ENCODE data around the gene PDCD1LG2.

The PDCD1LG2 gene

DNA sequence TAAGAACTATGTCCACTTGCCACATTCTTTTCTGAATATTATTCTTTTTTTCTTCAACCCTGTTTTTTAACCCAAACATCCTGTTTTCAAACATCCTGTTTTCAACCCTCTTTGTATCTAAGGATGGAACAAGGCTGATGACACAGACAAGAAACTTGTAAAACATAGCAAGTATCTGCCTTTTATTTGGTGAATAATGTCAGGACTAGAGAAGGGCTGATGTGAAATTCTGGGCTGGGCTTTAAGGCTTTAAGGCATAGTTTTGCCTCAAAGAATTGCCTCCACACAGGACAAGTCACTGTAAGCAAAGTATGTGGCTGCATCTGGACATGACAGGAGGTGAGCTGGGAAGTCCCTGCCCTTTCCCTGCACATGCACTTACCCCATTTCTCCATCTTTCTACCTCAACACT, 76.1 kb downstream of the PDCD1LG2 start:
- H3K27ac ChIP-seq (ENCODE audit: low read depth, low read length): peak overlapping the region; percentile 64
- H3K4me1 ChIP-seq (ENCODE audit: control insufficient read depth, insufficient read depth, low read length, unreplicated experiment): peaks cover 27% of the 10 kb centered on the region
- no peak overlapping the region for H3K4me3 ChIP-seq (ENCODE audit: low read depth, low read length)
- no peaks in the 10 kb centered on the region for H3K36me3 ChIP-seq (ENCODE audit: insufficient read depth, low read length)
- peak overlapping the region; percentile 45 for H2AFZ ChIP-seq (ENCODE audit: low read length, unreplicated experiment)
- no peaks in the 10 kb centered on the region for H3K27me3 ChIP-seq (ENCODE audit: insufficient read depth, low read length)
- no peaks in the 10 kb centered on the region for H3K79me2 ChIP-seq (ENCODE audit: control insufficient read depth, insufficient read depth, low read length, unreplicated experiment)

DNA sequence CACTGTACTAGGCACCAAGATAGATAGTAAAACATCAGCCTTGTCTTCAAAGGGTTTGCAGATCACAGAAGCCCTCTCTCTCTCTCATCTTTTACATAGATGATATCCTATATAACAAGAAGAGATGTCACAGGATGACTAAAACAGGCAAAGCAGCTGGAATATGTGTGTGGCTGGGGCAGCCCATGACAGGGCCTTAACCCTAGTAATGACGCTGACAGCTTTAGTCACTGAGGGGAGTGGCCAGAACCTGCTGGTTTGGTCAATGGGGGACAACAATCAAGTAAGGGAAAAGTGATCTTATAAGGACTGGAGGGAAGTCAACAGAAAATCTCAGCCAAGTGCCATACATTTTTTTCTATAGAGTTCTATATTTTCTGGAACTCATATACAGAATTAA, 76.7 kb downstream of the PDCD1LG2 start:
- H3K4me3 ChIP-seq (ENCODE audit: low read depth, low read length): no peak overlapping the region
- no peaks in the 10 kb centered on the region for H3K27me3 ChIP-seq (ENCODE audit: insufficient read depth, low read length)
- H3K79me2 ChIP-seq (ENCODE audit: control insufficient read depth, insufficient read depth, low read length, unreplicated experiment): no peaks in the 10 kb centered on the region
- H2AFZ ChIP-seq (ENCODE audit: low read length, unreplicated experiment): no peak overlapping the region
- peak overlapping the region; percentile 64 for H3K27ac ChIP-seq (ENCODE audit: low read depth, low read length)
- H3K4me1 ChIP-seq (ENCODE audit: control insufficient read depth, insufficient read depth, low read length, unreplicated experiment): peaks cover 27% of the 10 kb centered on the region
- H3K36me3 ChIP-seq (ENCODE audit: insufficient read depth, low read length): no peaks in the 10 kb centered on the region

DNA sequence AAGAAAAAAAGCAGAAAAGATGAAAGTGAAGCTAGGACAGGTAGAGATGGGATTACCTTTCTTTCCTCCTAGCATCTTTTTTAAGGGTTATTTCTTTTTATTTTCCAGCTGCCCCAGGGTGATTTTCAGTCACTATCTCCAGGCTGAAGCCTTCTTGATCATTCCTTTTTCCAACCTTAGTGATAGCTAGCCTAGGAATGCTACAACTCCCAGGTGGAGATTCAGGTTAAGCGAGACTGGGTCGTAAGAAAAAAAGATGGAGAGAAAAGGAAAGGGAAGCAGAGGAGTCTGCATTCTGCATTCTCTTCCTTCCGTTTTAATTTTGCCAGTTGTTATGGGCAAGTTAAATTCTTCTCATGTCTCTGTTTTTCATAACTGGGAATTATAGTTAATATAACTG, 81.9 kb downstream of the PDCD1LG2 start:
- H3K36me3 ChIP-seq (ENCODE audit: insufficient read depth, low read length): no peaks in the 10 kb centered on the region
- H3K27me3 ChIP-seq (ENCODE audit: insufficient read depth, low read length): no peaks in the 10 kb centered on the region
- no peaks in the 10 kb centered on the region for H3K4me1 ChIP-seq (ENCODE audit: control insufficient read depth, insufficient read depth, low read length, unreplicated experiment)
- H3K79me2 ChIP-seq (ENCODE audit: control insufficient read depth, insufficient read depth, low read length, unreplicated experiment): no peaks in the 10 kb centered on the region
- H2AFZ ChIP-seq (ENCODE audit: low read length, unreplicated experiment): no peak overlapping the region
- H3K4me3 ChIP-seq (ENCODE audit: low read depth, low read length): no peak overlapping the region
- no peak overlapping the region for H3K27ac ChIP-seq (ENCODE audit: low read depth, low read length)

DNA sequence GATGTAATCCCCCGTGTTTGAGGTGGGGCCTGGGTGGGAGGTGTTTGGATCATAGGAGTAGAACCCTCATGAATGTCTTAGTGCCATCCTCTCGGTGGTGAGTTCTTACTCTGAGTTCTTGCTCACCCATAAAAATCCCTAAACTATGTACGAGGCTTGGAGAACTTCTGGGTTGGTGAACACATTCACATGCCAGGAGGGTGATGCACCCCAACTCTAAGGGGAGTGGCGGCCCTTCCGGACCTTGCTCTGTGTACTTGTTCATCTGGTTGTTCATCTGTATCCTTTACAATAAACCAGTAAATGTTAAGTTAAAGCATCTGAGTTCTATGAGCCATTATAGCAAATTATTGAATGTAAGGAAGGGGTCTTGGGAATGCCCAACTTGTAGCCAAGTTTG, 82.6 kb downstream of the PDCD1LG2 start:
- H3K36me3 ChIP-seq (ENCODE audit: insufficient read depth, low read length): no peaks in the 10 kb centered on the region
- H3K4me3 ChIP-seq (ENCODE audit: low read depth, low read length): no peak overlapping the region
- no peak overlapping the region for H2AFZ ChIP-seq (ENCODE audit: low read length, unreplicated experiment)
- no peaks in the 10 kb centered on the region for H3K27me3 ChIP-seq (ENCODE audit: insufficient read depth, low read length)
- no peak overlapping the region for H3K27ac ChIP-seq (ENCODE audit: low read depth, low read length)
- H3K4me1 ChIP-seq (ENCODE audit: control insufficient read depth, insufficient read depth, low read length, unreplicated experiment): no peaks in the 10 kb centered on the region
- no peaks in the 10 kb centered on the region for H3K79me2 ChIP-seq (ENCODE audit: control insufficient read depth, insufficient read depth, low read length, unreplicated experiment)

DNA sequence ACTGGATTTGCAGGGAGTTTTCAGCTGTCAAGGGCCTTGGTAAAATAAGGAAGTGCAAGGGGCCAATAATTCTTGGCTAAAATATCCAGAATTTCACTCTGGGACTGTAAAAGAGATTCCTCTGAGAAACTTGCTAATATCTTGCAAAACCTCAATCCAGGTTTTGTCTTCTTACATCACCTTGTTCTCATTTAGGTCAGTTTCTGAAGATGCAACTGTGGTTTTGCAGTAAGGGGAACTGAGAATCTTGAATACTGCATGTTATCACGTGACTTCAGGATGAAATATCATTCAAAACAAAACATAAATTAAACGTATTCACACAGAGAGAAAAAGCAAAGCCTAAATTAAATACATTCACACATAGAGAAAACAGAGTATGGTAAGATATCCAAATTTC, 83.6 kb downstream of the PDCD1LG2 start:
- no peaks in the 10 kb centered on the region for H3K79me2 ChIP-seq (ENCODE audit: control insufficient read depth, insufficient read depth, low read length, unreplicated experiment)
- H3K27ac ChIP-seq (ENCODE audit: low read depth, low read length): no peak overlapping the region
- H3K4me1 ChIP-seq (ENCODE audit: control insufficient read depth, insufficient read depth, low read length, unreplicated experiment): no peaks in the 10 kb centered on the region
- no peaks in the 10 kb centered on the region for H3K27me3 ChIP-seq (ENCODE audit: insufficient read depth, low read length)
- H3K4me3 ChIP-seq (ENCODE audit: low read depth, low read length): no peak overlapping the region
- no peaks in the 10 kb centered on the region for H3K36me3 ChIP-seq (ENCODE audit: insufficient read depth, low read length)
- no peak overlapping the region for H2AFZ ChIP-seq (ENCODE audit: low read length, unreplicated experiment)

DNA sequence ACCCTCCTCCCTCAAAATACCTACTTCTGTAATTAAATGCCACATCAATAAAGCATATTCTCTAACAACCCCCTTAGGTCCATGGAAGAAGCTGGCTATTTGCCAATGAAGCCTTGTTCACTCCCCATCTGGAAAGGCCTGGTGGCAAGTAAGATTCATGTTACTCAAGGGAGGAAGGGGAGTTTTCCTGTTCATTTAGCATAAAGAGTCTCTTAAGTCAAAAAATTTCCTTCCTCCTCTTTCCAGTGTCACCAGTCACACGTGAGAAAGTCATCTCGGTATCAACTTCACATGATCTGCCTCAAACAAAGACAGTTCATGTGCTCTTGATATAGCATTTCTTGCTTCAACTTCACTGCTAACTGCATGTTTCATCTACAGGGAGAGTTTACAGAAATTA, 85.8 kb downstream of the PDCD1LG2 start:
- Histone ChIP-seq H2AFZ (ENCODE audit: low read length, unreplicated experiment) (no peak overlapping the region), H3K4me3 (ENCODE audit: low read depth, low read length) (no peak overlapping the region), H3K36me3 (ENCODE audit: insufficient read depth, low read length) (no peaks in the 10 kb centered on the region), H3K4me1 (ENCODE audit: control insufficient read depth, insufficient read depth, low read length, unreplicated experiment) (no peaks in the 10 kb centered on the region), H3K79me2 (ENCODE audit: control insufficient read depth, insufficient read depth, low read length, unreplicated experiment) (no peaks in the 10 kb centered on the region), H3K27ac (ENCODE audit: low read depth, low read length) (no peak overlapping the region), H3K27me3 (ENCODE audit: insufficient read depth, low read length) (no peaks in the 10 kb centered on the region)

DNA sequence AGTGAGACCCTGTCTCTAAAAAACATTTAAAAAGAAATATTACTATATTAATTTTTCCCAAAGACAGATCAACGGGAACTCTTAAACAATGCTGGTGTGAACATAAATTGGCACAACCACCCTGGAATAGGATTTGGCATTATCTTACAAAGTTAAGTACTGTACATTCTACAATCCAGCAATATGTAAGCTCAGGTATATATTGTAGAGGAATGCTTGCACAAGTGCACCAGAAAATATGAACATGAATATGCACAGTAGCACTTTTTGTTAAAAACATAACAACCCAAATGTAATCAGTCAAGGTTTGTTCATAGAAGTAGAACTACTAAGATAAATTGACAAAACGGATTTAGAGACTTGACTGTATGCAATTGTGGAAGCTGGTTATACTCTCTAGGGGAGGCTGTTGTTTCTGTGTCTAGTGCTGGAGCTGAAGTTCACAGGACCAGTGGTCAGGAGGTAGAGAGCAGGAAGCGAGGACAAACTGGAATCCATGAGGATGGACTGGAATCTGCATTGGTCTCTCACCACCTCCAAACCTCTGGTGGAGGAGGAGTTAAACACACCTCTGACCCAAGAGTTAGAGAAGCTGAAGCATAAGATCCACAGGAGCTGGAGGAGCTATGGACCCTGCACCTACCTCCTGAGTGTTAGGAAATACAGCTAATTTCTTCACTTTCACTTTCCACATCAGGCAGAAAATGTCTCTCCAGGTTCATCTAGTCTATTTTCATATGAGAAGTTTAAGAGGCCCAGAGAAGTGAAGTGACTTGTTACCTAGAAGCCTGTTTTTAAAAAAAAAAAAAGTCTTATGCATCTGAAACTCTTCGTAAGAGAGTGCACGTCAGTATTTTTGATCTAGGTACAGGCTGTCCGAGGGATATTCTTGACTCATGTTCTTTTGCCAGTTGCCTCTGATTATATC, 98.2 kb downstream of the PDCD1LG2 start:
- peak overlapping the region; percentile 70 for H3K4me3 ChIP-seq (ENCODE audit: low read depth, low read length)
- H3K36me3 ChIP-seq (ENCODE audit: insufficient read depth, low read length): no peaks in the 10 kb centered on the region
- H3K79me2 ChIP-seq (ENCODE audit: control insufficient read depth, insufficient read depth, low read length, unreplicated experiment): no peaks in the 10 kb centered on the region
- peak overlapping the region; percentile 39 for H2AFZ ChIP-seq (ENCODE audit: low read length, unreplicated experiment)
- peaks cover 4% of the 10 kb centered on the region for H3K4me1 ChIP-seq (ENCODE audit: control insufficient read depth, insufficient read depth, low read length, unreplicated experiment)
- no peak overlapping the region for H3K27ac ChIP-seq (ENCODE audit: low read depth, low read length)
- no peaks in the 10 kb centered on the region for H3K27me3 ChIP-seq (ENCODE audit: insufficient read depth, low read length)

DNA sequence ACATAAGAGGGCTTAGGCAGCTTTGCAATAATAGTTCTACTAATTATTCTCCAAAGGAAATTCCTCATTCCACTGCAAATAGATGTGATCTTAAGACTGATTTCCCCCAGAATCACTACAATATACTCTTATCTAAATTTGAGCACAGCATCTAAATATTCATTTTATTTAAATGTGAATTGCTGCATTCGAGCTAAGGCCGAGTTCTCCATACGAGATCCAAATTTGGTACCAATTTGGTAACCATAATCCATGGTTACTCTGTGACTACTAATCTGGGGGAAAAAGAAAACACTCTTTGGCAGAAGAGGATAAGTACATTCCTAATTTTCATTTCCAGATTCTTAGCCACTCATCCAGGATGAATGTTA, 98.9 kb downstream of the PDCD1LG2 start:
- H3K4me3 ChIP-seq (ENCODE audit: low read depth, low read length): peak overlapping the region; percentile 70

DNA sequence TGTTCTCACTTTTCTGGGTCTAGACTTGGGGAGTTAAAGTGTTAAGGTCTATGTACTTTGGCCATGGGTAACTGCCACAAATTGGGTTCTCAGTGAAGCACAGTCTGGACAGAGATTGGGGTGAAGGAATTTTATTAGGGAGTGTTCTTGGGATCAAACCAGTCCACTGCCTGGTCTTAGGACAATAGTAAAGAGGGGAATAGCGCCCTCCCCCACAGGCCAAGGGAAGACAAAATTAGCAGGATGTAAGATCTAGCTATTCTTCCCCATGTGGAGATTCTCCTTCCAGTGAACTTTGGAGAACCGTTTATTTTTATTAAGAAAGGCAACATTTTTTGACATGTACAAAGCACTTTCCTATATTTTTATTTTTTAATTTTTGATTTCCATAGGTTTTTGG, 100.2 kb downstream of the PDCD1LG2 start:
- peaks cover 4% of the 10 kb centered on the region for H3K4me1 ChIP-seq (ENCODE audit: control insufficient read depth, insufficient read depth, low read length, unreplicated experiment)
- no peaks in the 10 kb centered on the region for H3K36me3 ChIP-seq (ENCODE audit: insufficient read depth, low read length)
- no peak overlapping the region for H3K27ac ChIP-seq (ENCODE audit: low read depth, low read length)
- no peaks in the 10 kb centered on the region for H3K79me2 ChIP-seq (ENCODE audit: control insufficient read depth, insufficient read depth, low read length, unreplicated experiment)
- no peak overlapping the region for H3K4me3 ChIP-seq (ENCODE audit: low read depth, low read length)
- H2AFZ ChIP-seq (ENCODE audit: low read length, unreplicated experiment): no peak overlapping the region
- no peaks in the 10 kb centered on the region for H3K27me3 ChIP-seq (ENCODE audit: insufficient read depth, low read length)

More for the DNA sequence above, 98.9 kb downstream of the PDCD1LG2 start:
- Histone ChIP-seq H3K27me3 (ENCODE audit: insufficient read depth, low read length) (no peaks in the 10 kb centered on the region), H3K36me3 (ENCODE audit: insufficient read depth, low read length) (no peaks in the 10 kb centered on the region), H3K79me2 (ENCODE audit: control insufficient read depth, insufficient read depth, low read length, unreplicated experiment) (no peaks in the 10 kb centered on the region), H3K4me1 (ENCODE audit: control insufficient read depth, insufficient read depth, low read length, unreplicated experiment) (peaks cover 4% of the 10 kb centered on the region), H3K27ac (ENCODE audit: low read depth, low read length) (peak overlapping the region; percentile 18; the same call in 1 of the 2 replicates), H2AFZ (ENCODE audit: low read length, unreplicated experiment) (no peak overlapping the region)

DNA sequence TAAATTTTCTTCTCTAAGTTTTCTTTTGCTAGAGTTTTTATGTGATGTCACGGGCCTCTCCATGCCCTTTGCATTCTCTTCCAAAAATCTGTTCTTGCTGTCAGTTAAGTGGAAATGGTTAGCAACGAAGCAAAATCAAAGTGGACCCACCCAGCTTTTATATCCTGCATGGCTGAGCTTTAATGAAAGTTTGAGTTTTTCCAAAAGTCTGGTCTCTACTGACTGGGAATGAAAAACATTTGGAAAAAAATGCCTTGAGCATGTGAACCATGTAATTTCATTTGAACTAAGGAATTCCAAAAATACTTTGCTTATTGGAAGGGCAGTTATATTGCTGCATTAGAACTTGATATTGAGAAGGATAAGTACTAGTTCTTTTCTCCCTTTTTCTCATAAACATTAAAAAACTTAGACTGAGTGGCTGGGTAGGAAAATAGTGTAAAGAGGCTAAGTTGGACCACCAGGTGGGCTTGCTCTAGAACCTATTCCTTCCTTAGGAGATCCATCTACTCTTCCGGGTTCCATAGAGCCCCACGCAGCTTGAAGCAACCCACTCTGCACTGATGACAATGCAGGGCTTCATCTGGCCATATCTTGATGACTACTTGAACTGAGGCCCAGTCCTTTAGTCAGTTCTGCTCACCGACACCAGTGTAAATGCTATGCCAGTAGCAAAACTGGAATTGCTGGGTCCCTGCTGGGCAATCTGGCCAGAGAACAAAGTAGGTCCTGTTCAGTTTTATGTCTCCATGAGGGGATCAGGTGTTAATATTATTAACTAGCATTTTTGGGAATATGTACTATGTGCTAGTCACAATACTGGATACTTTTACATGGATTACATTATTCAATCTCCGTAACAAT, 101.2 kb downstream of the PDCD1LG2 start:
- H3K4me1 ChIP-seq (ENCODE audit: control insufficient read depth, insufficient read depth, low read length, unreplicated experiment): peaks cover 4% of the 10 kb centered on the region
- no peak overlapping the region for H3K4me3 ChIP-seq (ENCODE audit: low read depth, low read length)
- H3K27ac ChIP-seq (ENCODE audit: low read depth, low read length): no peak overlapping the region
- H3K36me3 ChIP-seq (ENCODE audit: insufficient read depth, low read length): no peaks in the 10 kb centered on the region
- H3K27me3 ChIP-seq (ENCODE audit: insufficient read depth, low read length): no peaks in the 10 kb centered on the region
- no peaks in the 10 kb centered on the region for H3K79me2 ChIP-seq (ENCODE audit: control insufficient read depth, insufficient read depth, low read length, unreplicated experiment)
- H2AFZ ChIP-seq (ENCODE audit: low read length, unreplicated experiment): no peak overlapping the region
